ENCODE results near the gene AGAP1. TPM values are rescaled to one million over a fixed set of nuclear protein-coding genes. Genes with fewer than 3 reads are reported as not detected.

Gene AGAP1
- total and polyA plus RNA-seq, 10 donors: 1.1 to 26.6 (median 11.3) TPM

DNA sequence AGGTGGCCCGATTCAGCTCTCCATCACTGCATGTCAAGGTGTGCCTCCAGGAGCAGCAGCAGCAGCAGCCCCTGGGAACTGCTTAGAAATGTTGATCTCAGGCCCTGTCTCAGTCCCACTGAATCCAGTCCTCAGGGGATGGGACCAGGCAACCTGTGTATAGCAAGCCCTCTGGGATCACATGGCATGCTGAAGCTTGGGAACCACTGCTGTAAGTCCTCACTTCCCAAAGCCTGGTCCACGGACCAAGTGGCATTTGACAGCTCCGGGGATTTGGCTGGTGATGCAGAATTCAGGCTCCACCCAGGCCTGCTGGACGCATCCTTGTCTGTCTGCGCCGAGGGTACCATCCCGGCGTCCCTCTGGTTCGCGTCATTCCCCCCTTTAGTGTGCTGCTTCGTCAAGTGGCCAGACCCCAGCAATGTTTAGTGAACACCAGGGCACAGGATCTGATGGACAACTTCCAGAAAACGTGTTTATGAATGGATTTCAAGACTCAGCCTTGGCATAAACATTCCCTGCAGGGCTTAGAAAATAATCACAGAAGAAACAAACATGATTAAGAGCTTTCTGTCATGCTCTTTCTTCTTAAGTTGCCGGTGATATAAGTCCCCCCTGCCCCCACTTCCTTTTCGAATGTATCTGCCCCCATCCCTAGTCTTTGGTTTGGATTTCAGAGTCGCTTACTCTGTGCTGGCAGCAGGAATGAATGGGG is 440.4 kb downstream of the AGAP1 start:
- 81 to 90% (median 86%) methylated on average over 13 to 15 of the region's 15 CpGs for WGBS, 5 donors
- H3K27ac ChIP-seq: no peak overlapping the region
- H3K36me3 ChIP-seq: peaks cover 0 to 23% (median 0%) of the 10 kb centered on the region in 6 donors
- DNase-seq: no peak
- H3K9me3 ChIP-seq: peaks cover 0 to 11% (median 9%) of the 10 kb centered on the region in 8 donors
- no peaks in the 10 kb centered on the region for H3K27me3 ChIP-seq (replicated peaks in 1 of 7)
- H3K4me1 ChIP-seq: no peaks in the 10 kb centered on the region
- TF ChIP-seq POLR2A (IDR thresholded peaks at IDR 0.05): no peak
- TF ChIP-seq POLR2AphosphoS5 (IDR thresholded peaks at IDR 0.05): no peak
- TF ChIP-seq, protein P1, sequence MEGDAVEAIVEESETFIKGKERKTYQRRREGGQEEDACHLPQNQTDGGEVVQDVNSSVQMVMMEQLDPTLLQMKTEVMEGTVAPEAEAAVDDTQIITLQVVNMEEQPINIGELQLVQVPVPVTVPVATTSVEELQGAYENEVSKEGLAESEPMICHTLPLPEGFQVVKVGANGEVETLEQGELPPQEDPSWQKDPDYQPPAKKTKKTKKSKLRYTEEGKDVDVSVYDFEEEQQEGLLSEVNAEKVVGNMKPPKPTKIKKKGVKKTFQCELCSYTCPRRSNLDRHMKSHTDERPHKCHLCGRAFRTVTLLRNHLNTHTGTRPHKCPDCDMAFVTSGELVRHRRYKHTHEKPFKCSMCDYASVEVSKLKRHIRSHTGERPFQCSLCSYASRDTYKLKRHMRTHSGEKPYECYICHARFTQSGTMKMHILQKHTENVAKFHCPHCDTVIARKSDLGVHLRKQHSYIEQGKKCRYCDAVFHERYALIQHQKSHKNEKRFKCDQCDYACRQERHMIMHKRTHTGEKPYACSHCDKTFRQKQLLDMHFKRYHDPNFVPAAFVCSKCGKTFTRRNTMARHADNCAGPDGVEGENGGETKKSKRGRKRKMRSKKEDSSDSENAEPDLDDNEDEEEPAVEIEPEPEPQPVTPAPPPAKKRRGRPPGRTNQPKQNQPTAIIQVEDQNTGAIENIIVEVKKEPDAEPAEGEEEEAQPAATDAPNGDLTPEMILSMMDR (IDR thresholded peaks at IDR 0.05 in 8 of 11, conservative IDR thresholded peaks at IDR 0.05 in 3 of 11): no peak
- no peak overlapping the region for H3K4me3 ChIP-seq
- intact Hi-C loops (cut with DNase I; ENCODE audit: low total_unique reads): no loop called here

DNA sequence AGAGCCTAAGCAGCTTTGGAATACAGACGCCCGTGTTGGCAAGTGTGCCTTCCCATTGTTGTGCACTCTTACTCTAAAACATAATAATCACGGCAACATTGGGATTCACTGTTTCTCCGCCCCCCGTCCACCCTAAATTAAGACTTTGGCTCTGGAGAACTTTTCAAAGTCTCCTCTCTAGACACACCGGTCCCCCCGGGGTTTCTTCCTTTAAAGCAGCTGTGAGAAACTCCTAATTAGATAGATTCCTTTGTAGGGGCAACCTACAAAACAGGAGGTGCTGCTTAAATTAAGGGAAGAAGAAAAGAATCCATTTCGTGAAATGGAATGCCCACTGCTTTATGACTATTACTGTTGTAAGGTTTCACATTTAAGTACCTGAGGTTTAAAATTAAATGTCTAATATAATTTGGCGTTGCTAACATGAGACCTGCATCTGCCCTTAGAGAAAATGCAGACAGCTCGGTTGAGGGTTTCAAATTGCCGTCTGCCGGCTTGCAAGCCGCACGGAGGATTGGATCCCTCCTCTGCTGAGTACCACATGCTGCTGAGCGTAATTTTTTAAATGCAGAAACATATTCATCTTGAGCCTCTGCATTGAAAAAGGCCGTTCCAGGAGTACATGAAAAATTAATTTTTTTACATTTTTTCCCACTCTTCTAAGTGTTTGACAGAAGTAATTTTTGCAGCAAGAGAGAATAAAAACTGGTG is 441.1 kb downstream of the AGAP1 start:
- TF ChIP-seq POLR2AphosphoS5 (IDR thresholded peaks at IDR 0.05): no peak
- no peak for TF ChIP-seq POLR2A (IDR thresholded peaks at IDR 0.05)
- TF ChIP-seq, protein P1 (IDR thresholded peaks at IDR 0.05 in 8 of 11, conservative IDR thresholded peaks at IDR 0.05 in 3 of 11): no peak
- Histone ChIP-seq H3K9me3 (peaks cover 0 to 11% (median 9%) of the 10 kb centered on the region in 8 donors), H3K27ac (no peak overlapping the region), H3K27me3 (replicated peaks in 1 of 7) (no peaks in the 10 kb centered on the region), H3K4me3 (no peak overlapping the region), H3K36me3 (peaks cover 0 to 26% (median 0%) of the 10 kb centered on the region in 6 donors), H3K4me1 (no peaks in the 10 kb centered on the region)
- intact Hi-C loops (cut with DNase I; ENCODE audit: low total_unique reads): no loop called here
- WGBS, 5 donors: 88 to 91% (median 89%) methylated on average over 16 of the region's 16 CpGs
- DNase-seq: no peak

DNA sequence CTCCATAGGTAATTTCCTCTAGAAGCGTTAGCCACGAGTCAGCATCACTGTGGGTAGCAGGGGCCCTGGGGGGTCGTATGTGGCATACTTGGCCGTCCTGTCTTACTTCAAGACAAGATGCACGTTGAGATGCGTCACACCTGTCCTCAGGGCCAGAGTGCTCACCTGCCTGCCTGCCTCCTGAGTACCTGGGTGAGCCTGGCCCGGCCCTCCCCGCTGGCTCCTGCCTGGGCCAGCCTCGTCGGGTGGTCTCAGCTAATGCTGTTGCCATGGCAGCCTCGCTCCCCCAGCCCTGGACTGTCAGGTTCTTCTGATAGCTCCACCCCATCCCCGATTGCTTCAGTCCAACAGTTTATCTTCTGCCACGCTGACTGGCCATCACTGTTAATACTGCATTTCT is 441.9 kb downstream of the AGAP1 start:
- intact Hi-C loops (cut with DNase I; ENCODE audit: low total_unique reads): no loop called here
- no peaks in the 10 kb centered on the region for H3K4me1 ChIP-seq
- no peak overlapping the region for H3K27ac ChIP-seq
- H3K36me3 ChIP-seq: peaks cover 0 to 22% (median 0%) of the 10 kb centered on the region in 6 donors
- TF ChIP-seq, protein P1 (IDR thresholded peaks at IDR 0.05 in 8 of 11, conservative IDR thresholded peaks at IDR 0.05 in 3 of 11): no peak
- TF ChIP-seq POLR2A (IDR thresholded peaks at IDR 0.05) (no peak), POLR2AphosphoS5 (IDR thresholded peaks at IDR 0.05) (no peak)
- no peak overlapping the region for H3K4me3 ChIP-seq
- WGBS, 5 donors: 77 to 82% (median 81%) methylated on average over 12 to 13 of the region's 13 CpGs
- H3K9me3 ChIP-seq: peaks cover 0 to 11% (median 9%) of the 10 kb centered on the region in 8 donors
- no peak for DNase-seq
- H3K27me3 ChIP-seq (replicated peaks in 1 of 7): no peaks in the 10 kb centered on the region

DNA sequence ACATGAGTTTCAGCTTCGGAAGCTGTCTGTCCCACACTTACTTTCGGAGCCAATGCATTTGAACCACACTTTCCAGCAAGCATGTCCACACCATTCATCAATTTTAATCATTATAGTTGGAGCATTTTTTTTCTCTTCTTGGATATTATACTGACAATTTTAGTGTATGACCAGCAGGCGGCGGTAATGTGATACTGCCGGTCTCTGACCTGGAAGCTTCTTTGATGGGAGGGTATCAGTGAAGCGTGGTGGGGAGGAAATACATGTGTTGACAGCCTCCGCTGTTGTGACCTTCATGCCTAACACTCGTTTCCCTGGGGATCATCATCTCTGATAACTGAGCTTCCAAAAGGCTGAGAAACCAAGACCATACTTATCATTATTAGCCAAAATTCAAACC is 442.6 kb downstream of the AGAP1 start:
- DNase-seq: no peak
- no peak overlapping the region for H3K27ac ChIP-seq
- no peaks in the 10 kb centered on the region for H3K27me3 ChIP-seq (replicated peaks in 1 of 7)
- intact Hi-C loops (cut with DNase I; ENCODE audit: low total_unique reads): no loop called here
- H3K9me3 ChIP-seq: peaks cover 0 to 11% (median 9%) of the 10 kb centered on the region in 8 donors
- no peaks in the 10 kb centered on the region for H3K4me1 ChIP-seq
- TF ChIP-seq POLR2A (IDR thresholded peaks at IDR 0.05): no peak
- TF ChIP-seq POLR2AphosphoS5 (IDR thresholded peaks at IDR 0.05): no peak
- TF ChIP-seq, protein P1 (IDR thresholded peaks at IDR 0.05 in 8 of 11, conservative IDR thresholded peaks at IDR 0.05 in 3 of 11): peak in 1 of 11 experiments; percentile 8
- H3K4me3 ChIP-seq: no peak overlapping the region
- peaks cover 0 to 15% (median 0%) of the 10 kb centered on the region in 6 donors for H3K36me3 ChIP-seq
- WGBS, 5 donors: 54 to 60% (median 59%) methylated on average over 8 of the region's 8 CpGs

All from spleen (tissue), 11 donors.